ENCODE data around the gene SCARF2.
A peak's percentile ranks its signal among the peaks of the same experiment; 100 is the strongest.
"Not testable (repeated sequence)": the region's sequence is repeated elsewhere in the genome, so short reads cannot be mapped to it uniquely, and the experiment has no call there.

Gene SCARF2

DNA sequence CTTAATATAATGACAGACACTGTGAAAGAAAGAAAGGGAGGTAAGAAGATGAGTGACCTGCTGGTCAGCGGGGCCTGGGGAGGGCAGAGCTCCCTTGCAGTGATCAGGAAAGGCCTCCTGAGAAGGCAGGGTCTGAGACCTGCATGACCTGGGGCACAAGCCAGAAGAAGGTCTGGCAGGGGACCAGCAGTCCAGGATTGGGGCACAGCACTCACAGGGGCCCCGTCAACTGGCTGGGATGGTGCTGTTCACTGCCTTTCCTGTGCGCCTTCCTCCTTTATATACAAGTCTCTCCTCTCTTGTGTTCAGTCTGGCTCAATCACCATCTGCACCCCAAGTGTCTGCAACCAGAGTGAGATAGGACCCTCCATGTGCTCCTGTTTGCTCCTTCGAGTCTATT is 22.2 kb upstream of the SCARF2 start:
- DNase-seq (ENCODE audit: low read depth in 4 of 4, low spot score in 1 of 4) = no peak

DNA sequence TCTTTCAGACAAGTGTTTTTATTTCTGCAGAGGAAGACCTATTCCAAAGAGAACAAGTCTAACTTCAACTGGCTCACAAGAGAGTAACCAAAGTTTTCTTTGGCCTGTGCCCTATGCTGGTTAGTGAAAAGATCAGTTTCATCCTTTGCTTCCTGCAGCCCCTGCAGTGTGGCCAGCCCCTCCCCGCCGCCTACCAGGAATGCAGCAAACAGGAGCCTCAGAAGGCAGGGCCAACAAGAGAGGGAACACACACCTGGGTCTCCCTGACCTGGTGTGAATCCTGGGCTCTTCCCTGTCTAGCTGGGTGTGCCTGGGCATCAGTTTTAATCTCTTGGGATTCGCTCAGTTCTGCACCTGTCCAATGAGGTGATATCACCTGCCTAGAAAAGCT is 21.5 kb upstream of the SCARF2 start:
- DNase-seq (ENCODE audit: low read depth in 4 of 4, low spot score in 1 of 4) = no peak

GRCh38 chr22:20458530-20459151 is 21.0 kb upstream of the SCARF2 start:
- no peak for DNase-seq (ENCODE audit: low read depth in 4 of 4, low spot score in 1 of 4)

GRCh38 chr22:20457506-20458240 is 20.0 kb upstream of the SCARF2 start:
- no peak for DNase-seq (ENCODE audit: low read depth in 4 of 4, low spot score in 1 of 4)

DNA sequence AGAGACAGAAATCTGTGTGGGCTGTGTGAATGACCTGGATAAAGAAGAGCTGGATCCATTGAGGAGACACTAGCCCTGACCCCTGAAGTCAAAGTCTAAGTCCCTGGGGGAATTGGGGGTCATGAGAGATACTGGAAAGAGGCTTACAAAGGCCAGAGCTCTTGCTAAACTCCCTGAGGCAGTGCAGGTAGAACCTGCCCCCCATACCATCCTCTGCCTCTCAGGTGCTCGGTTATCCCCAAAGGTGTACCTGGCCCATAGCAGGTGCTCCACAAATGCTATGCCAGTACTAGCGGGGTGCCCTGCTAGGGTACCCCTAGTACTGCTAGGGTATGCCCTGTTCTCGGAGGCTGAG is 19.1 kb upstream of the SCARF2 start:
- no peak for DNase-seq (ENCODE audit: low read depth in 4 of 4, low spot score in 1 of 4)

GRCh38 chr22:20456064-20456721 is 18.6 kb upstream of the SCARF2 start:
- peak; percentile 47 to 68 (median 54) for DNase-seq (ENCODE audit: low read depth in 4 of 4, low spot score in 1 of 4)

GRCh38 chr22:20455709-20456063 is 18.1 kb upstream of the SCARF2 start:
- DNase-seq (ENCODE audit: low read depth in 4 of 4, low spot score in 1 of 4) = no peak

GRCh38 chr22:20453222-20453621 is 15.6 kb upstream of the SCARF2 start:
- DNase-seq (ENCODE audit: low read depth in 4 of 4, low spot score in 1 of 4) = no peak

DNA sequence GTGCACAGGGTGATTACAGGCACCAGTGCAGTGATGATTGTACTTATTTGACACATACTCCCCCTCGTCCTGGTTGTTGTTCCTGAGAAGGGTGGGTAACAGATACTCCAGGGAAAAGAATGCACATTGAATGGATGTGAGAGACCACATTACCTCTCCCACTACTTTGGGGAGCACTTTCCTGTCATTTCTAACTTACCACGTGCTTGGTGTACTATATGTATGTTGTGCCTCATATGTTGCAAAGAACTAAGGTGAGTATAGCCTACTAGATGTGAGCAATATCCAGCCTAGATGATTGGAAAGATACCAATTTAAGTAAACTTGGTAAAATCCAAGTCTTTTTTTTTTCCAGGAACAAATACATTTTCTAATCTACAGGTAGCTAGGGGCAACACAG is 14.3 kb upstream of the SCARF2 start:
- DNase-seq (ENCODE audit: low read depth in 4 of 4, low spot score in 1 of 4) = no peak

GRCh38 chr22:20451129-20451778 is 13.6 kb upstream of the SCARF2 start:
- not testable (repeated sequence) for DNase-seq (ENCODE audit: low read depth in 4 of 4, low spot score in 1 of 4)

- DNase-seq (ENCODE audit: low read depth in 4 of 4, low spot score in 1 of 4) = no peak
Observed at GRCh38 chr22:20450551-20450906, 12.9 kb upstream of the SCARF2 start.

DNA sequence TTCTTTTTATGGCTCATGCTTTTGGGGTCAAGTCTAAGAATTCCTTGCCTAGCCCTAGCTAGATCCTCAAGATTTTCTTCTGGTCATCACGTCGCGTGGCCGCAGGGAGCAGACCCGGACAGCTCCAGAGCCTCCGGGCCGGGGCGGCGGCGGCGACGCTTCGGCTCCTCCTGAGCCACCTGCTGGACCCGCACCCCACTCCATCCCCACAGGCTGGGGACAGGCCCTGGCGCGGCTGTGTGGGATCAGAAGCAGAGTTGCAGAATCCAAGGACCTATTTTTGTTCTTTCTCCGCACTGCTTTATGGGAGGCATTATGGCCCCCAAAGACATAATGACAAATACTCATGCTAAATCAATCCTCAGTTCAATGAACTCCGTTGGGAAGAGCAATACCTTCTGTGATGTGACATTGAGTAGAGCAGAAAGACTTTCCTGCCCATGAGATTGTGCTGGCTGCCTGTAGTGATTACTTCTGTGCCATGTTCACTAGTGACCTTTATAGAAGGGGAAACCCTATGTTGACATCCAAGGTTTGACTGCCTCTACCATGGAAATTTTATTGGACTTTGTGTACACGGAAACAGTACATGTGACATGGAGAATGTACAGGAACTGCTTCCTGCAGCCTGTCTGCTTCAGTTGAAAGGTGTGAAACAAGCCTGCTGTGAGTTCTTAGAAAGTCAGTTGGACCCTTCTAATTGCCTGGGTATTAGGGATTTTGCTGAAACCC is 12.4 kb upstream of the SCARF2 start:
- no peak for DNase-seq (ENCODE audit: low read depth in 4 of 4, low spot score in 1 of 4)

DNA sequence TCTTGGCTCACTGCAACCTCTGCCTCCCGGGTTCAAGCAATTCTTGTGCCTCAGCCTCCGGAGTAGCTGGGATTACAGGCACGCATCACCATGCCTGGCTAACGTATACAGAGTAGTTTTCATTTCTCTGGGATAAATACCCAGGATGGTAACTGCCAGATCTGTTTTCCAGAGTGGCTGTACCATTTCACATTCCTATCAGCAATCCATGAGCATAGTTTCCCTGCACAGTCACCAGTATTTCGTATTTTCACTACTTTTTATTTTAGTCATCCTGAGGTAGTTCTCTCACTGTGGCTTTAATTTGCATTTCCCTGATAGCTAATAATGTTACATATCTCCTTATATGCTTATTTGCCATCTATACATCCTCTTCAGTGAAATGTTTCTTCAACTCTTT is 11.0 kb upstream of the SCARF2 start:
- no peak for DNase-seq (ENCODE audit: low read depth in 4 of 4, low spot score in 1 of 4)

DNA sequence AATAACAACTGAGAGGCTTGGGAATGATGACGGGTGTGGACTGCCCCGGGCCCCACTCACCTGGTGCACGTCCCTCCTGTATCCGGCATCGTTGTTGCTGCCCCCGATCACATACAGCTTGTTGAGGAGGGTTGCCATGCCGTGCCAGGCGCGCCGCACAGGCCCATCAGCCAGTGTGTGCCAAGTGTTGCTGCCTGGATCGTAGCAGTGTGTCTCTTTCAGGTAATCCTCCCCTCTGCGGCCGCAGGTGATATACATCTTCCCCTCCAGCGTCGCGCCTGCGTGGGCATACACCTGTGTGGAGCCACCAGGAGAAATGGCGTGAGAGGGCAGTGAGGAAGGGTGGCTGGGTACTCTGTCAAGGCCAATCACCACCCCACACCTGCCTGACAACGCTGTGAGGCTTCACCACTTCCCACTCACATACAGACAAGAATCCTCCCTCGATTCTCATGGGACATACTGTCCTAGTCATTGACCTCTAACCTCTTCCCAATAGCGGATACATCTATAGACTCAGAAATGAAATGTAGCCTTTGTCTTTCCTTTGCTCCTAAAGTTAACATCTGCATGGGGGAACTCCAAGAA is 8.9 kb upstream of the SCARF2 start:
- DNase-seq (ENCODE audit: low read depth in 4 of 4, low spot score in 1 of 4) = no peak

GRCh38 chr22:20444325-20444724 is 6.7 kb upstream of the SCARF2 start:
- DNase-seq (ENCODE audit: low read depth in 4 of 4, low spot score in 1 of 4) = no peak

DNA sequence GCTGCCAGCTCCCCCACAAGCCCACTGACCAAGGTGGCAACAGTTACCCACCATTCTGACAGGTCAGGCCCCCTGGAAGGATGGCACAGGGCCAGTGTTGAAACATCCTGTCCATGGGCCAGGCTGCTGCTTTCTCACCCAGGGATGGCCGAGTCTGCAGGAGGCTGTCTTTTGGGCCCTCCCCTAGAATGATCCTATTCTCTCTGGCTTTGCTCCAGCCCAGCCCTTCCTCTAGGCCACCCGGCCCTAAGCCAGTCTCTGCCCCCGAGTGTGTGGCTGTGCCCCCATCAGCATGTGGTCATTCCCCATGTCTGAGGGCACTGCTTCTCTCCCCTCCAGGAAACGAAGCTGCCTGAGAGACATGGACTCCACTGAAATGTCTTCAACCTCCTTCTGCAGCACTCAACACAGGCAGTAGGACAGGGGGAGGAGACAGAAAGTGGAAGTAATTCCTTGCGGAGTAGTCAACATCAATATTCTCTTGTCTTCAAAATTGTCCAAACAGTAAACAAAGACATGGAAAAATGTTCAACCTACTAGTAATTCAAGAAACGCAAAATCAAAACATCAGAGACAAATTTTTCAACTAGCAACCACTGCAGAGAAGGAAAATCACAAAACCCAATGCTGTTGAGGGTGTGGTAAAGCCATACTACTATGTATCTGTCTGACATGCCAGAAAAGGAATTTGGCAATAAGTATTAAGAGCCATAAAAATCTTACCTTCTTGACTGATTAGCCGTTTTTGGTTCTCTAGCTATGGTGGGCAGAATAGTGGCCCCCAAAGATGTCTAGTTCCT is 5.1 kb upstream of the SCARF2 start:
- DNase-seq (ENCODE audit: low read depth in 4 of 4, low spot score in 1 of 4) = no peak

GRCh38 chr22:20441631-20442484 is 4.2 kb upstream of the SCARF2 start:
- DNase-seq (ENCODE audit: low read depth in 4 of 4, low spot score in 1 of 4) = no peak

DNA sequence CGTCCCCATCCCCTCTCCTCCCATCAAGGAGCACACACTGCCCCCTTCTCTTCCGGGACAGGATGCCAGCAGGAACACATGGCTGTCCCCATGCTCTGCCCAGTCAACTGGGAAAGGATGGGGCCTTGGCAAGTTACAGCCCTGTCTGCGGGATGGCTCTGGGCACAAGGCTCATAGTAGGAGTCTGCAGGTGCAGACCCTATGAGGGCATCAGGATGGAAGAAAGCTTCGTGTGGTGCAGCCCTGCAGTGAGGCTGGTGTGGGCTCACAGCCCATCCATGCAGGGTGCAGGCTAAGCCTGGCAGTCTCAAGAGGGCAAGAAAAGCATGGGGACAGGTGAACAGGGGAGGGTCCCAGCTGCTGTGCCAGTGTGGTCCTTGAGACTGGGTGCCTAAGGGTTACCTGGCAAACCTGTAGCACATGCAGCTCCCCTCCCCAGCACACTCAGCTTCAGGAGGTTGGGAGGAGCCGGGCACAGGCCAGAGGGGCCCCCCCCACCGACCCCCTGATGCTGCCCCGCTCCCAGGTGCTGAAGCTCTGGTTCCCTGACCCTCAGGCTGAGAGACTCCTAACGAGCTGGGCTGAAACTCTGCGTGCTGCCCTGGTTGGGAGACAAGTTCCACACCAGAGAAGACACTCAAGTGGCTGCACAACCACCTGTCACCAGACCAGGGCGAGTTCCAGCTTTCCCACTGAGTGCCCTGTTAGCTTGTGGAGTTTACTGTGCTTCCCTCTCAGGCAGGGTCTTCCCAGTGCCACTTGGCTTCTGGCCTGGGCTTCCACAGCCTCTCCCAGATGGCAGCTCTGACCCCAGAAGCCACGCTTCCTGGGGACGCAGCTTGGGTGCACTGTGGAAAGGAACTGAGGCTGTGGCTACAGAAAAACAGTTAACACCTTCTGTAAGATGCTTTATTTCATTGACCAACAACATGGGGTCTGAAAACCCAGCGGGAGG is 3.3 kb upstream of the SCARF2 start:
- no peak for DNase-seq (ENCODE audit: low read depth in 4 of 4, low spot score in 1 of 4)

All from stimulated activated CD4-positive, alpha-beta T cell treated with anti-CD3 and anti-CD28 coated beads, Interleukin-1b, Interleukin-23, amount 100 ng/mL, for 24 hours (primary cell).